ENCODE measurements around the gene GATD1. TPM values are rescaled to one million over a fixed set of nuclear protein-coding genes. Genes with fewer than 3 reads are reported as not detected.

Gene GATD1
- total and polyA plus RNA-seq, 9 of the 15 experiments (the other 6 are each of a cell fraction or from before 2014, with no cell fraction given), result 2.8 to 144 (median 36.9) TPM

DNA sequence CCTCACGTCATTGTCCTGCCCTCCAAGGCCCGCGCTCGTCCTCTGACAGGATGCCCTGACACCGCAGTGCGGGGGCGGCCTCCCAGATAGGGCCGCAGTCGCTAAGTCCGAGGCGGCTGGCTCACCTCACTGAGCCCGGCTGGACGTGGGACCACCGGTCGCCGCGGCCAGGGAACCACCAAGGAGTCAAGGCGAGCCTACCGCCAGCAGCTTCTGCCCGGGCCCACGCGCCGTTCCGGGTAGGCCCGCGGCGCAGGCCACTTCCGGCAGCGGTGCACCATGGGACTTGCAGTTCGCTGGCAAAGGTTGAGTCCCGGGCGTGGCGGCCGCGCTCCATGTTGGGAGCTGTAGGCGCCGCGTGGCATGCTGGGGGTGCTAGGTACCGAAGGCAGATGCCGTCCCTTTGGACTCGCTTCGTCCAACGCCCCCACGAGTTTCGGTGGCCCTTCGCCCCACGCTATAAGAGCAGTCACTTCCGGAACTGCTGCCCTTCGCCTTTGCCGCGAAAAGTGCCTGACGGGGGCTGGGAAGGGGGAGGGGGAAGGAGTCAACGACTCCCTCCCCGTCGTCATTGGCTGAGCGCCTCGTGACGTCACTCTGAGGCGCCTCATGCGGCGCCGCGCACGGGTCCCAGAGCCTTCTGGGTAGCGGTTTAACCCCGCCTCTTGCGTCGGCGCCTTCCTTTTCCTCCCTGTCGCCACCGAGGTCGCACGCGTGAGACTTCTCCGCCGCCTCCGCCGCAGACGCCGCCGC, 32.2 kb upstream of the GATD1 start, which contains the start of gene RPLP2 (continued):
- TF ChIP-seq, protein P1, sequence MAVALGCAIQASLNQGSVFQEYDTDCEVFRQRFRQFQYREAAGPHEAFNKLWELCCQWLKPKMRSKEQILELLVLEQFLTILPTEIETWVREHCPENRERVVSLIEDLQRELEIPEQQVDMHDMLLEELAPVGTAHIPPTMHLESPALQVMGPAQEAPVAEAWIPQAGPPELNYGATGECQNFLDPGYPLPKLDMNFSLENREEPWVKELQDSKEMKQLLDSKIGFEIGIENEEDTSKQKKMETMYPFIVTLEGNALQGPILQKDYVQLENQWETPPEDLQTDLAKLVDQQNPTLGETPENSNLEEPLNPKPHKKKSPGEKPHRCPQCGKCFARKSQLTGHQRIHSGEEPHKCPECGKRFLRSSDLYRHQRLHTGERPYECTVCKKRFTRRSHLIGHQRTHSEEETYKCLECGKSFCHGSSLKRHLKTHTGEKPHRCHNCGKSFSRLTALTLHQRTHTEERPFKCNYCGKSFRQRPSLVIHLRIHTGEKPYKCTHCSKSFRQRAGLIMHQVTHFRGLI (CRISPR knock-in tag; IDR thresholded peaks at IDR 0.05), result no peak
- TF ChIP-seq, protein P2, sequence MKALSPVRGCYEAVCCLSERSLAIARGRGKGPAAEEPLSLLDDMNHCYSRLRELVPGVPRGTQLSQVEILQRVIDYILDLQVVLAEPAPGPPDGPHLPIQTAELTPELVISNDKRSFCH (CRISPR knock-in tag; IDR thresholded peaks at IDR 0.05), result no peak
- TF ChIP-seq, protein P2 (tag; IDR thresholded peaks at IDR 0.05), result peak; percentile 95
- TF ChIP-seq PRMT5 (CRISPR knock-in tag; IDR thresholded peaks at IDR 0.05), result no peak
- TF ChIP-seq SMARCC2 (IDR thresholded peaks at IDR 0.05; ENCODE audit: low read depth), result no peak
- peak; percentile 45 for TF ChIP-seq MEIS2 (IDR thresholded peaks at IDR 0.05; ENCODE audit: partially characterized antibody)
- no peak for TF ChIP-seq PYGO2 (tag; IDR thresholded peaks at IDR 0.05)
- TF ChIP-seq TOE1 (IDR thresholded peaks at IDR 0.05; ENCODE audit: borderline replicate concordance), result no peak; the same call in 1 of the 2 replicates
- TF ChIP-seq TOE1 (CRISPR knock-in tag; IDR thresholded peaks at IDR 0.05; ENCODE audit: borderline replicate concordance, low read depth), result peak; percentile 94
- peak; percentile 82 to 96 for TF ChIP-seq TBL1XR1 (IDR thresholded peaks at IDR 0.05; ENCODE audit: low read length in 2 of 2)
- TF ChIP-seq, protein P3, sequence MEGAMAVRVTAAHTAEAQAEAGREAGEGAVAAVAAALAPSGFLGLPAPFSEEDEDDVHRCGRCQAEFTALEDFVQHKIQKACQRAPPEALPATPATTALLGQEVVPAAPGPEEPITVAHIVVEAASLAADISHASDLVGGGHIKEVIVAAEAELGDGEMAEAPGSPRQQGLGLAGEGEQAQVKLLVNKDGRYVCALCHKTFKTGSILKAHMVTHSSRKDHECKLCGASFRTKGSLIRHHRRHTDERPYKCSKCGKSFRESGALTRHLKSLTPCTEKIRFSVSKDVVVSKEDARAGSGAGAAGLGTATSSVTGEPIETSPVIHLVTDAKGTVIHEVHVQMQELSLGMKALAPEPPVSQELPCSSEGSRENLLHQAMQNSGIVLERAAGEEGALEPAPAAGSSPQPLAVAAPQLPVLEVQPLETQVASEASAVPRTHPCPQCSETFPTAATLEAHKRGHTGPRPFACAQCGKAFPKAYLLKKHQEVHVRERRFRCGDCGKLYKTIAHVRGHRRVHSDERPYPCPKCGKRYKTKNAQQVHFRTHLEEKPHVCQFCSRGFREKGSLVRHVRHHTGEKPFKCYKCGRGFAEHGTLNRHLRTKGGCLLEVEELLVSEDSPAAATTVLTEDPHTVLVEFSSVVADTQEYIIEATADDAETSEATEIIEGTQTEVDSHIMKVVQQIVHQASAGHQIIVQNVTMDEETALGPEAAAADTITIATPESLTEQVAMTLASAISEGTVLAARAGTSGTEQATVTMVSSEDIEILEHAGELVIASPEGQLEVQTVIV (CRISPR knock-in tag; IDR thresholded peaks at IDR 0.05; ENCODE audit: borderline replicate concordance), result no peak
- no peak for TF ChIP-seq ZKSCAN8 (CRISPR knock-in tag; IDR thresholded peaks at IDR 0.05)
- TF ChIP-seq, protein P4, sequence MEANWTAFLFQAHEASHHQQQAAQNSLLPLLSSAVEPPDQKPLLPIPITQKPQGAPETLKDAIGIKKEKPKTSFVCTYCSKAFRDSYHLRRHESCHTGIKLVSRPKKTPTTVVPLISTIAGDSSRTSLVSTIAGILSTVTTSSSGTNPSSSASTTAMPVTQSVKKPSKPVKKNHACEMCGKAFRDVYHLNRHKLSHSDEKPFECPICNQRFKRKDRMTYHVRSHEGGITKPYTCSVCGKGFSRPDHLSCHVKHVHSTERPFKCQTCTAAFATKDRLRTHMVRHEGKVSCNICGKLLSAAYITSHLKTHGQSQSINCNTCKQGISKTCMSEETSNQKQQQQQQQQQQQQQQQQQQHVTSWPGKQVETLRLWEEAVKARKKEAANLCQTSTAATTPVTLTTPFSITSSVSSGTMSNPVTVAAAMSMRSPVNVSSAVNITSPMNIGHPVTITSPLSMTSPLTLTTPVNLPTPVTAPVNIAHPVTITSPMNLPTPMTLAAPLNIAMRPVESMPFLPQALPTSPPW (CRISPR knock-in tag; IDR thresholded peaks at IDR 0.05), result peak; percentile 94
- TF ChIP-seq, protein P5, sequence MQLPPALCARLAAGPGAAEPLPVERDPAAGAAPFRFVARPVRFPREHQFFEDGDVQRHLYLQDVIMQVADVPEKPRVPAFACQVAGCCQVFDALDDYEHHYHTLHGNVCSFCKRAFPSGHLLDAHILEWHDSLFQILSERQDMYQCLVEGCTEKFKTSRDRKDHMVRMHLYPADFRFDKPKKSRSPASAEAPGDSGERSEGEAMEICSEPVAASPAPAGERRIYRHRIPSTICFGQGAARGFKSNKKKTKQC (CRISPR knock-in tag; IDR thresholded peaks at IDR 0.05), result peak; percentile 69
- peak; percentile 56 for TF ChIP-seq NEUROD1 (IDR thresholded peaks at IDR 0.05; ENCODE audit: borderline replicate concordance, low read depth, low read length, partially characterized antibody)
- no peak for TF ChIP-seq SMARCE1 (IDR thresholded peaks at IDR 0.05)
- TF ChIP-seq, protein P6, sequence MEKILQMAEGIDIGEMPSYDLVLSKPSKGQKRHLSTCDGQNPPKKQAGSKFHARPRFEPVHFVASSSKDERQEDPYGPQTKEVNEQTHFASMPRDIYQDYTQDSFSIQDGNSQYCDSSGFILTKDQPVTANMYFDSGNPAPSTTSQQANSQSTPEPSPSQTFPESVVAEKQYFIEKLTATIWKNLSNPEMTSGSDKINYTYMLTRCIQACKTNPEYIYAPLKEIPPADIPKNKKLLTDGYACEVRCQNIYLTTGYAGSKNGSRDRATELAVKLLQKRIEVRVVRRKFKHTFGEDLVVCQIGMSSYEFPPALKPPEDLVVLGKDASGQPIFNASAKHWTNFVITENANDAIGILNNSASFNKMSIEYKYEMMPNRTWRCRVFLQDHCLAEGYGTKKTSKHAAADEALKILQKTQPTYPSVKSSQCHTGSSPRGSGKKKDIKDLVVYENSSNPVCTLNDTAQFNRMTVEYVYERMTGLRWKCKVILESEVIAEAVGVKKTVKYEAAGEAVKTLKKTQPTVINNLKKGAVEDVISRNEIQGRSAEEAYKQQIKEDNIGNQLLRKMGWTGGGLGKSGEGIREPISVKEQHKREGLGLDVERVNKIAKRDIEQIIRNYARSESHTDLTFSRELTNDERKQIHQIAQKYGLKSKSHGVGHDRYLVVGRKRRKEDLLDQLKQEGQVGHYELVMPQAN (IDR thresholded peaks at IDR 0.05; ENCODE audit: borderline replicate concordance), result peak; percentile 96
- no peak for TF ChIP-seq DDX20 (tag; IDR thresholded peaks at IDR 0.05; ENCODE audit: low read depth)
- no peak for TF ChIP-seq ZNF3 (CRISPR knock-in tag; IDR thresholded peaks at IDR 0.05)

Data from K562 (cell line).